ENCODE data around the gene IMP4. TPM values are rescaled to one million over a fixed set of nuclear protein-coding genes. Genes with fewer than 3 reads are reported as not detected.

IMP4 gene
- total RNA-seq, 1 experiment from 2014 or later = 112 TPM

DNA sequence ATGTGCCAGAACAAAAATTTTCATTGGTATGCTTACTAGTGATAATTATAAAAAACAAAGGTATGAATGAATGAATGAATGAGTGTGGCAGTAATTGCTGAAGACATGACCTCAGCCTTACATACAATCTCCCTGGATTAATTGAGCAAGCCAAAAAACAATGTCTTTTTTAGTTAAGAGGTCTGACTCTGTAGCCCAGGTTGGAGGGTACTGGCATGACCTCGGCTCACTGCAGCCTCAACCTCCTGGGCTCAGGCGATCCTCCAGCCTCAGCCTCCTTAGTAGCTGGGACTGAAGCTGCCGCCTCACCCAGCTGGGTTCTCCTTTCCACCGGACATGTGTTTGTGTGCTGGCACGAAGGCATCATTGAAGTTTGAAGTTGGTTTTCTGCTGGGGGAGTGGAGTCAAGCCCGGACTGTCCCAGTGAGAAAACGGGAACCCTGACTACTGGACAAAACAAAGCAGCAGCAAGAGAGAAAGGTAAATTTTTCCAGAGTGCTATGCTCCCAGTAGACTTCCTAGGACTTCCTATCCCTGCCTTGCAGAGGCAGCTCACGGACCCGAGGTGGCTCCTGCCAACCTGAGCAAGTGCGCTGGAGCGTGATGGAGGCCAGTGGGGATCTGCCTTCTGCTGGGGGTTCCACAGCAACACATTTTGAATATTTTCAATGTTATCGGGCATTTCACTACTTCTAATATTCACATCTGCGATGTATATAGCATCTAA lies 6.4 kb upstream of the IMP4 start:
- no peak for DNase-seq (ENCODE audit: low spot score)

DNA sequence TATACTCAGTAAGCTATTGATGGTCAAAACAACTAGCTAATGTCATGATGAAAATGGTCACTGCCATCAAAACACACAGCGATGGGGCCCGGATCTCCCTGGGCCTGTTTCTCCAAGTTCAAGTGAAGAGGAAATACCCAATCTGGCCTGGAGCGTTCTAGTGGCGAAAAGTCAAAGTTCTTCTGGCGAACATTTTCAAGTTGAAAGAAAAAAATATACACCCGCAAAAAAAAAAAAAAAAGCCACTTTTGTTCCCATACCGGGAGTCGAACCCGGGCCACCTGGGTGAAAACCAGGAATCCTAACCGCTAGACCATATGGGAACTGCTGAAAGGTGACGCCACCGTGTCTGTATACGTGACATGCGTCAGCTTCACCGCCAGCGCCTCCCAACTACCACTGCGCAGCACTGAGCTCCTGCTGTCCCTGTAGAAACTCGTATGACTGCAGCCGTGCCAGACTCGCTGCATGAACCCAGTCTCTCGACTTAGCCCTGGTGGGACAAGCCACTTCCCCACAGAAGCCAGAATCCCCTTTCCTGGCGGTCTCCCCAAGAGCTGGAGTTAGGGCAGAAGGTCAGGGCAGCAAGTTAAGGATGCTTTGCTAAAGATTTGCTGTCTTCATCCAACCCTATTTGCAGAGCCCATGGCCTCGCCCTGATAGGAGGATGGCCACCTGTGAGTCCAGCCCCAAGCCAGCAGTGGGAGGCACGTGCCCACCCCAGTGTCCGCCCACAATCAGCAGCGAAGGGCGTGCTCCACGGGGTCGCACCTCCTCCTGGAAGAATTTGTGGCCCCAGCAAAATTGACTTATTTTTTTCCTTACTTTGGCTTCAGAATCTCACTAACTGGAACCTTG lies 5.6 kb upstream of the IMP4 start:
- no peak for DNase-seq (ENCODE audit: low spot score)

DNA sequence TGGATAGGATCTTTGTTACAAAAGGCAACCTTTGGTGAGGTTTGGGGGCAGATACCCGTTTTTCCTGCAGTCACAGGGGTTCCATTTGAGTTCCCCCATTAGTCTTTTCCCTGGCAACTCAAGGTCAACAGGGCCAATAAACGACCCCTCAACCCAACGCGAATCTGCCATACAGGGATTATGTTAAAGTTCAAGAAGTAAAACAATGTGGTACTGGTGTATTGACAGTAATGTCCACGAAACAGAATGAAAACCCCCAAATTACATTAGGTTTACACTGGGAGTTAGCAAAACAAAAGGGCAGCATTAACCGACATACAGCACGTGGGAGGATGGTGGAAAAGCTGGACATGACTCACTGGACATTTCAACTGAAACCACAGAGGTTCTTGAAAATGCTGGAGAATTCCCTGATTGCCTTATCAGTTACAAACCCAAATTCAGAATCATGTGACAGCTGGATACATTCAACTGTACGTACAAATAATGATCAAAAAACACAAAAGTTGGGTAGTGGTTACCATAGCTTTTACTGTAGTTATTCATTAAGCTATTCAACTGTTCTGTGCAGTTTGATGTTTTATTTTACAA lies 4.9 kb upstream of the IMP4 start:
- DNase-seq (ENCODE audit: low spot score) = no peak

DNA sequence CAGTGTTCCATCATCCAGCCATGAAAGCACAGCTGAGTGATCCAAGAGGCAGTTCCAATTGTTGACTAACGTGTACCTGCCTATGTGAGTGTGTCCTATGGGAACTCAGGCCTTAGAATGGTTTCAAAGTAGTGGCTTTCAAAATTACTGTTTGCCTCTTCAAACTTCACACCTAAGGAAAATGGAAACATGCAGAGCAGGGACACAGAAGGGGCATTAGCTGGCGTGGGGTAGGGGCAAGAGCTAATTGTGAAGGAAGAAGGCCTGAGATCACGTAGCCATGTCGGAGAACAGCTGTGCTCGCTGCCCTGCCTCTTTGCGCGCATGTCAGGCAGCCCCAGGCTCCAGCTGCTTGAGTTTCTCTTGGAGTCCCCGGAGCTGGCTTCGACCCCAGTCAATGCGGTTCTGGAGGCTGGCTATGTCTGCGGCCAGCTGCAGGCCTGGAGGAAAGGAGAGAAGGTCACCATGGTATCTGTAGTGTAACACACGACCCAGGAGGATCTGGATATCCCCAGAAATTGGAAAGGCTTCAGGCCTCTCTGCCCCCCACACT lies 3.8 kb upstream of the IMP4 start:
- DNase-seq (ENCODE audit: low spot score) = no peak

GRCh38 chr2:130339885-130340745 lies 2.6 kb upstream of the IMP4 start:
- no peak for DNase-seq (ENCODE audit: low spot score)

- no peak for DNase-seq (ENCODE audit: low spot score)
These were observed 1.1 kb upstream of the IMP4 start for GRCh38 chr2:130341562-130342019.

GRCh38 chr2:130342020-130342532 lies 621 bp upstream of the IMP4 start:
- DNase-seq (ENCODE audit: low spot score) = peak; percentile 95

DNA sequence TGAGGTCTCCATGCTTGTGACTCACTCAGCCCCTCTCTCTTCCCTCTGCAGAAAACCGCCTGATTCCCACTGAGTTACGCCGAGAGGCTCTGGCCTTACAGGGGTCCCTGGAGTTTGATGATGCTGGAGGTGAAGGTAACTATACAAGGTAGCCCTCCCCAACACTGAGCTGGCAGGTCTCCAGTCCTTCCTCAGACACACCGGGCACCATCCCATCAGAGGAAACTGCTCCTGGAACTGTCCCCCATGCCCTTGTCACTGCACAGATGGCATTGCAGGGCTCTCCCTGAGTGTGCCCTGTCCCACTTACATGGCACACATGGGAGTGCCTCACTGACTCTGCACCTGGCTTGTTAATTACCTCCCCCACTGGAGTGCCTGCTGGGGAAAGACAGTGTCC lies 1.9 kb downstream of the IMP4 start:
- no peak for DNase-seq (ENCODE audit: low spot score)

GRCh38 chr2:130345091-130345490 lies 2.4 kb downstream of the IMP4 start:
- DNase-seq (ENCODE audit: low spot score) = no peak

DNA sequence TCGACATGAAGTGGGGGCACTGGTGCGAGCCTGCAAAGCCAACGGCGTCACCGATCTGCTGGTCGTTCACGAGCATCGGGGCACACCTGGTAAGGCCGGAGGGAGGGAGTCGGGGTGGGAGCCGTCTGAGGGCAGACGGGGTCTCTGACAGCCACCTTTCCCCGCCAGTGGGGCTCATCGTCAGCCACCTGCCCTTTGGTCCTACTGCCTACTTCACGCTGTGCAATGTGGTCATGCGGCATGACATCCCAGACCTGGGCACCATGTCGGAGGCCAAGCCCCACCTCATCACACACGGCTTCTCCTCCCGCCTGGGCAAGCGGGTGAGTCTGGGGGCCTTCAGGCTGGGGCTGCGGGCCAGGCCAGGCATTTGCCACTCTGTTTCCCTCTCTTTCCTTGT lies 2.9 kb downstream of the IMP4 start:
- DNase-seq (ENCODE audit: low spot score) = no peak

DNA sequence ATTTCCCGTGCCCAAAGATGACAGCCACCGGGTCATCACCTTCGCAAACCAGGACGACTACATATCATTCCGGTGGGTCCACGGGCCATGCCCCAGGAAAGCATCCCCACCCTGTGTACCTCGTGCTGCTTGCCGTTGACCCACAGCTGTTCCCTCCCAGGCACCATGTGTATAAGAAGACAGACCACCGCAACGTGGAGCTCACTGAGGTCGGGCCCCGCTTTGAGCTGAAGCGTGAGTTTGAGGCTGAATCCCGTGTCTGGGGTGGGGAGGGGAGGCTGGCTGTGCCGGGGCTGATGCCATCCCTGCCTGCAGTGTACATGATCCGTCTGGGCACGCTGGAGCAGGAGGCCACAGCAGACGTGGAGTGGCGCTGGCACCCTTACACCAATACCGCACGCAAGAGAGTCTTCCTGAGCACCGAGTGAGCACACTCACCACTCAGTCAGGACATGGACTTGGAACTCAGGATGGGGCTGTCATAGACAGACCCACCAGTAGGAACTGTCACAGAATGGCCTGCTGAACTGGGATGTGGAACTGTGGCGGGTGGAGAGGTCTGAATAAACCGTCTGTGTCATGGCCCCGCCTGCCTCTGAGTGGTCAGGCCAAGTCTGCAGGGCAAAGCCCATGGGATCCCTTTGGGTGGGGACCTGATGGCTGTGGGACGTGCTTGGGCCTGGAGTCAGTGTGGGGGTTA lies 3.5 kb downstream of the IMP4 start:
- DNase-seq (ENCODE audit: low spot score) = no peak

GRCh38 chr2:130346741-130347066 lies 4.0 kb downstream of the IMP4 start:
- no peak for DNase-seq (ENCODE audit: low spot score)

DNA sequence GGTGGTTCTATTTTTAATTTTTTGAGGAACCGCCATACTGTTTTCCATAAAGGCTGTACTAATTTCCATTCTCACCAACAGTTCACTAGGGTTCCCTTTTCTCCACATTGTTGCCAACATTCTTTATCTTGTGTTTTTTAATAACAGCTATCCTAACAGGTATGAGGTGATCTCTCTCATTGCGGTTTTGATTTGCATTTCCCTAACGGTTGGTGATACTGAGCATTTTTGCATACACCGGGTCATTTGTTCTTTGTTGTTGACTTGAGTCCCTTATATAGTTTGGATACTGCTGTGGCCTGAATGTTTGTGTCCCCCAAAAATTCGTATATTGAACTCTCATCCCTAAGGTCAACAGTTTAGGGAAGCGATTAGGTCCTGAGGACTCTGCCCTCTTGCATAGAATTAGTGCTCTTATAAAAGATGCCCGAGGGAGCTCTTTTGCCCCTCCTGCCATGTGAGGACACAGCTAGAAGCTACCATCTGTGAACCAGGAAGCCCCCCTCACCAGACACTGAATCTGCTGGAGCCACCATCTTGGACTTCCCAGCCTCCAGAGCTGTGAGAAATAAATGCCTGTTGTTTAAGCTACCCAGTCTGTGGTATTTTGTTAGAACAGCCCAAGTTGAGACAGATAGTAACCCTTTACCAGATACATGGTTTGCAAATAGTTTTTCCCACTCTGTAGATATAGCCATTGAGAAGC lies 4.7 kb downstream of the IMP4 start:
- DNase-seq (ENCODE audit: low spot score) = no peak

- DNase-seq (ENCODE audit: low spot score) = no peak
These were observed 6.5 kb downstream of the IMP4 start for GRCh38 chr2:130349174-130349573.

- DNase-seq (ENCODE audit: low spot score) = no peak
These were observed 9.0 kb downstream of the IMP4 start for GRCh38 chr2:130351711-130352110.

GRCh38 chr2:130352237-130352636 lies 9.5 kb downstream of the IMP4 start:
- no peak for DNase-seq (ENCODE audit: low spot score)

DNA sequence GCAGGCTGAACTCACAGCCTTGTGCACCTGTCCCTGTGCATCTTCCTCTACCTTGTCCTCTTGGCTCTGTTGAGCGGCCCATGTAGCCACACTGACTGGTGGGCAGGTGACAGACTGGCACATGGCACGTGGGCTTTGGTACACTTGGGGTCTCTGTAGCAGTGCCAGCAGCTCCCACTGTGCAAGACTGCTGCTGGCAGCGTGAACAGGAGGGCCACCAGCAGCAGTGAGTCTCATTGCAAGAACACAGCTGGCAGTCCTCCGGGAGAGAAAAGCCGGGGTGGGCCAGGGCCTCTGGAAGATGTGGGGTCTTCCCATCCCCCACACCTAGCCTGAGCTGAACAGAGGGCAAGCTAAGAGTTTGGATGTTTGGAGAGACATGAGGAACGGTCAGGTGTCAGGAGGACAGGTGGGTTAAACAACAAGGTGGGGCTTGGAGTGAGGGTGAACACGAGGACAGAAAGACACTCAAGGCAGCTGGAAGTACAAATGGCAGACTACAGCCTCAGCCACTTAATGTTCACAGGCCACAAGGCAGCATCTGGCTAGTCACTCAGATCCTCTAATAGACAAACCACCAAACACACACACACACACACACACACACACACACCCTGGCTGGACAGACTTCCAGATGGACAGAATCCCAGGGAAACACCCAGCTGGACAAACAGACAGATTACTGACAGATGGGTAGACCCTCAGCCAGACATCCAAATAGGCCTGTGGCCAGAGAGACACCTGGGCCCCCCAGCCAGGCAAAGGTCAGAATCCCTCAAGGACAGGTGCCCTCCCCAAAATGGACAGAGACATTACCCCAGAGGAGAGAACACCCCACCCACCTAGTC lies 10.8 kb downstream of the IMP4 start:
- DNase-seq (ENCODE audit: low spot score) = no peak

DNA sequence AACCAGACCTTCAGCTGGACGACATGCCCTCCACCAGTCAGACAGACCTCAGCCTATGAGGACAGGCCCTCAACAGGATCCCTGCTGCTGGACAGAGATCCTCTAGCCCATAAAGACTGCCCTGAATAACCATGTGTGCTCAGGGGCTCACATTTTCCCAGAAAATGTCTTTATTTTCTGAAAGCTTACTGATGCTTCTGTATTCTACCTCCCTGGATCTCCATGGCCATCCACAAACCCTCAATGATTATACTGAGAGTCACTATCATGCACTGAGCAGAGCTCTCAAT lies 11.4 kb downstream of the IMP4 start:
- DNase-seq (ENCODE audit: low spot score) = no peak

DNA sequence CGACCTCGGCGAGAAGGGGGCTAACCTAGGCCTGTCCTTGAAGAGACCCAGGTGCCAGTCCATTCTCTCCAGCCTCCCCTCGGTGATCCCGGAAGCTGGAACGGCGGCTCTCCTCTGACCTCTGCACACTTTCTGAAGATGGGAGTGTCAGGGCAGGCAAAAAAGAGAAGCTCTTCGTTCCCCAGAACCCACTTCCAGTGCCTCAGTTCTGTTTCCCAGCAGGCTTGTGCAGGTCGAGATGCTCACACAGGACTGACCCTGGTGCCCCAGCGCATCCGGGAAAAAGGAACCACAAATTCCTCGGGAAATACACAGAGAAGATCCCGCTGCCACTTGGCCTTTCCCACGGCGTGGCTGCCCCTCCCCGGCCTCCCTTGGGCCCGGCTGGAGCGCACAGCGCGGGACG lies 12.5 kb downstream of the IMP4 start:
- no peak for DNase-seq (ENCODE audit: low spot score)

Data from H4 (cell line).